G401 (cell line): ENCODE data around the gene SYNPO2L. TPM values are rescaled to one million over a fixed set of nuclear protein-coding genes. Genes with fewer than 3 reads are reported as not detected.
"Not testable (repeated sequence)": the region's sequence is repeated elsewhere in the genome, so short reads cannot be mapped to it uniquely, and the experiment has no call there.

ENCODE experiments used
- DNase-seq: peaks from one replicate; pipeline ENCODE4 v3.0.0-alpha.2; 2015; ENCODE audit warnings: low spot score
- in situ Hi-C: cut with HindIII; loops from 2 replicates; pipeline ENCODE4 v1.10.0; 2016; ENCODE audit warnings: low sequenced_read_pairs, mixed read lengths
- total RNA-seq: library from RNA; depleted of rRNA; stranded (reverse); fragments of >200 nt; shearing (Covaris generic); gene quantifications from 2 replicates; pipeline ENCODE4 v1.2.3, GENCODE V29; 2014; rRNA removed

The SYNPO2L gene
- not detected in 2 replicates for total RNA-seq

- no peak for DNase-seq
- in situ Hi-C loops: no loop called here
These were observed at the start of gene SYNPO2L for GRCh38 chr10:73655990-73656298. Gene SYNPO2L, minus strand, starts transcription at chr10:73656029. Its CDS starts 107 bp downstream, at chr10:73655922.

- DNase-seq, in situ Hi-C loops: not testable (repeated sequence)
These were observed 48.1 kb upstream of the SYNPO2L start for GRCh38 chr10:73703924-73704323.

- DNase-seq, in situ Hi-C loops: not testable (repeated sequence)
These were observed 43.0 kb upstream of the SYNPO2L start for GRCh38 chr10:73698819-73699218.

- DNase-seq, in situ Hi-C loops: not testable (repeated sequence)
These were observed 41.9 kb upstream of the SYNPO2L start, which contains the start of gene AGAP5 for GRCh38 chr10:73697675-73698159. Gene AGAP5, minus strand, starts transcription at chr10:73698109. Its CDS starts 354 bp downstream, at chr10:73697755.

GRCh38 chr10:73695302-73695701, 39.5 kb upstream of the SYNPO2L start:
- DNase-seq: not testable (repeated sequence)

GRCh38 chr10:73690755-73691154, 34.9 kb upstream of the SYNPO2L start:
- DNase-seq, in situ Hi-C loops: not testable (repeated sequence)

More at GRCh38 chr10:73695302-73695701, 39.5 kb upstream of the SYNPO2L start:
- in situ Hi-C loops: not testable (repeated sequence)

GRCh38 chr10:73689596-73689995, 33.8 kb upstream of the SYNPO2L start:
- in situ Hi-C loops: not testable (repeated sequence)

GRCh38 chr10:73687641-73688040, 31.8 kb upstream of the SYNPO2L start:
- in situ Hi-C loops, DNase-seq: not testable (repeated sequence)

More at GRCh38 chr10:73689596-73689995, 33.8 kb upstream of the SYNPO2L start:
- DNase-seq: not testable (repeated sequence)

GRCh38 chr10:73674546-73674945, 18.7 kb upstream of the SYNPO2L start:
- DNase-seq, in situ Hi-C loops: not testable (repeated sequence)

- DNase-seq, in situ Hi-C loops: not testable (repeated sequence)
These were observed 12.5 kb upstream of the SYNPO2L start for GRCh38 chr10:73668378-73668777.

GRCh38 chr10:73666153-73666809, 10.5 kb upstream of the SYNPO2L start:
- DNase-seq, in situ Hi-C loops: not testable (repeated sequence)

- in situ Hi-C loops, DNase-seq: not testable (repeated sequence)
These were observed 9.8 kb upstream of the SYNPO2L start for GRCh38 chr10:73665581-73665980.

- DNase-seq, in situ Hi-C loops: not testable (repeated sequence)
These were observed 8.6 kb upstream of the SYNPO2L start for GRCh38 chr10:73664156-73665040.

GRCh38 chr10:73663621-73664020, 7.8 kb upstream of the SYNPO2L start:
- in situ Hi-C loops, DNase-seq: not testable (repeated sequence)

GRCh38 chr10:73662705-73663104, 6.9 kb upstream of the SYNPO2L start:
- in situ Hi-C loops, DNase-seq: not testable (repeated sequence)

GRCh38 chr10:73655257-73655989, 406 bp downstream of the SYNPO2L start:
- no peak for DNase-seq
- in situ Hi-C loops: no loop called here

GRCh38 chr10:73653701-73654100, 2.1 kb downstream of the SYNPO2L start:
- in situ Hi-C loops: no loop called here
- peak; percentile 20 for DNase-seq

GRCh38 chr10:73653195-73653594, 2.6 kb downstream of the SYNPO2L start:
- DNase-seq: no peak
- in situ Hi-C loops: no loop called here
